ENCODE data around the gene BRSK1. TPM values are rescaled to one million over a fixed set of nuclear protein-coding genes. Genes with fewer than 3 reads are reported as not detected.

The BRSK1 gene
- 2.9 to 4.1 TPM (median 3.0 TPM) in 5 replicates for total RNA-seq (2022; extraction: Qiagen RNA extraction)

DNA sequence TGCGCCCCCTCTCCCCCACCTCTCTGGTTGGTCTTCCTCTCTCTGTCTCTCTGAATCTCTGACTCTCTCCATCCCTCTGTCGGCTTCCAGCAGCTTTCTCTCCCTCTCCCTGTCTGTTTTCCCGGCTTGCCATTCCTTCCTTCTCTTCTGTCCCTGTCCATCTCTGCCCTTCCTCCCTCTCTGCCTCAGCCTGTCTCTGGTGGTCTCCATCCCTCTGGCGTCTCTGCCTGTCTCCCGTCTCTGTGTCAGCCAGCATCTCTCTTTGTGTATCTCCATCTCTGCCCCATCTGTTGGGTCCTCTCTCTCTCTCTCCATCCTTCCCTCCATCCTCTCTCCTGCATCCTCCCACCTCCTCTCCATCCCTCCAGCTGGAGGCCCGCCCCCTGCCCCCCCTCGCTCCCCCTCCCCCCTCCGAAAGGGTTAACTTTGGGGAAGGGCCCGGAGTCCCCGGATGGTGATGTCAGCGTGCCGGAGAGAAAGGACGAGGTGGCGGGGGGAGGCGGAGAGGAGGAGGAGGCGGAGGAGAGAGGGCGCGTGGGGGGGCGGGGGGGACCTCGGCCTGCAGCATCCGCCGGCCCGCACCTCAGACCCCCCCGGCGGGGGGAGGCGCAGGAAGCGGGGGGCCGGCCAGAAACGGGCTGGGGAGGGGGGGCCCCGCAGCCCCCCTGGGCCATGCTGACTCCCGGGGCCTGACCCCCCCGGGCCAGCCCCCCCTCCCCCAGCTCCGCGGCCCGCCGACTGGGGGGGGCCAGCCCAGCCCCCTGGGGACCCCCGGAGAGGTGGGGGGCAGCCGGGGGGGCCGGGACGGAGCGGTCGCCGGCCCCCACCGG, at the start of gene BRSK1:
BRSK1 (plus strand) TSS at position 450 of the 830 bp plus-strand sequence. CDS start 446 bp downstream, outside the sequence.

DNA sequence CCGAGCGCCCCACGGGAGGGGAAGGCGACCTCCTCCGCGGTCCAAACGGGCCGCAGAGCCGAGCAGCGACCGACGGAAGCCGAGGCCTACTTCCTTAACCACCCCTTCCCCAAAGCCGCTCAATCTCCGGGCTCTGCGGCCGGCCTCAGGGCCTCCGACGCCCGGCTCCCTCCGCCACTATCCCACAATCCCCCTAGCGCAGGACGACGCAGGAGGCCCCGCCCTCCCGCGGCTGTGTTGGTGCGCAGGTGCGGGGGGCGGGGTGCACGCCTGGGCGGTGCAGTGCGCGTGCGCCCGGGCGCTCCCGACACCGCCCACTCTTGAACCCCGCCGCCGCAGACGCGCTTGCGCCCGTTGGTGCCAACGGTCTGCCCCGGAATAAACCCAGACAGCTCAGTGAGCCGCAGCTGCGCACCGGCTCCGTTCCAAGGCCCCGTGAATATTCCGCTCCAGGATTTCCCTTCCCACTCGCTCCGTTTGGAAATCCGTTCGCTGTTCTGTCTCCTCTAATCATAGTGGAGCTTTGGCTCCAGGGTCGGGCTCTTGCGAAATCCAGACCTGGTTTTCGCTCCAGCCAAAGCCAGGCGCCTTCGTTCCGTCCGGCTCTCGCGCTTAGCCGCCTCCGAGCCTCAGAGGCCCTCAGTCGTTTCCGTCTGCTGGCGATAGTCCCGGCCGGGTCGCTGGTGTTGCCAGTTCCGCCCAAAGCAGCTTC, 24.8 kb upstream of the BRSK1 start, which contains the start of gene PPP6R1:
PPP6R1 (minus strand) TSS at position 190 of the 712 bp plus-strand sequence. CDS start 11,914 bp downstream, outside the sequence.

GRCh38 chr19:55279770-55280643, 3.8 kb upstream of the BRSK1 start, which contains the start of gene HSPBP1:
HSPBP1 (minus strand) TSS chr19:55280110; CDS start chr19:55279608, 502 bp downstream.

GRCh38 chr19:55325172-55325571, 41.4 kb downstream of the BRSK1 start, which contains the start of gene TMEM150B:
TMEM150B (minus strand) TSS chr19:55325341; CDS start chr19:55321036, 4,305 bp downstream.

GRCh38 chr19:55339105-55339888, 55.5 kb downstream of the BRSK1 start, which contains the start of gene KMT5C:
KMT5C (plus strand) TSS chr19:55339876; CDS start chr19:55341937, 2,061 bp downstream.

DNA sequence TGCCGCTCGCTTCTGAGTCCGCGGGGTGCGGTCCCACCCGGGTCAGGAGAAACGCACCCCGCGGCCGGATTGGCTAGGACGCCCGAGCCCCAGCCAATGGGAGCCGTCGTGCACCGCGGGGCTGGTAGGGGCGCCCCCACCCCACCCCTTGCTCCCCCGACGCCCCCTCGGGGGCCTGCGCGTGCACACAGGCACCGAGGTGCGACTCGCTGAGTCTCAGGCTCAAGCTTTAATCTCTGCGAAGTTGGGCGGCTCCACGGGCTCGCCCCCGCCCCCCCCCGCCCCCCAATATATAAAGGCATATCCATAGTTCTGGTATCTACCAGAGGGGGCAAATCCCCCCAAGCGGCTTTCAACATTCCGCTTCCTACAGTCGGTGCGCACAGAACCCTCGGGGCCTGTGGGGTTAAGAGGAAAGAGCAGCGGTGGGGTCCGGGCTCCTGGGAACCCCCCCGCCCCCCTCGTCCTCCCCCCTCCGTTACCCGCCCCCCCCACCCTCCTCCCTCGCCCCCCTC, 71.0 kb downstream of the BRSK1 start, which contains the start of gene COX6B2:
COX6B2 (minus strand) TSS at position 22 of the 515 bp plus-strand sequence. CDS start 198 bp downstream, outside the sequence.

Other genes starting within 250 kb of the BRSK1 start
- 0.15 to 0.24 TPM (median 0.19 TPM) in 4 of 5 replicates, not detected in the other for gene GP6, start 245.7 kb upstream of the BRSK1 start, total RNA-seq (2022; extraction: Qiagen RNA extraction)
- gene RDH13, start 220.8 kb upstream of the BRSK1 start, total RNA-seq (2022; extraction: Qiagen RNA extraction) = 15.8 to 31.4 TPM (median 20.9 TPM) in 5 replicates
- gene EPS8L1, start 208.1 kb upstream of the BRSK1 start, total RNA-seq (2022; extraction: Qiagen RNA extraction) = 3.4 to 7.4 TPM (median 6.3 TPM) in 5 replicates
- gene PPP1R12C, start 166.4 kb upstream of the BRSK1 start, total RNA-seq (2022; extraction: Qiagen RNA extraction) = 55.7 to 98.5 TPM (median 82.8 TPM) in 5 replicates
- gene TNNT1, start 134.8 kb upstream of the BRSK1 start, total RNA-seq (2022; extraction: Qiagen RNA extraction) = 107 to 150 TPM (median 135 TPM) in 5 replicates
- gene TNNI3, start 126.3 kb upstream of the BRSK1 start, total RNA-seq (2022; extraction: Qiagen RNA extraction) = 6.4 to 8.9 TPM (median 7.9 TPM) in 5 replicates
- gene DNAAF3, start 117.4 kb upstream of the BRSK1 start, total RNA-seq (2022; extraction: Qiagen RNA extraction) = 3.6 to 6.9 TPM (median 5.8 TPM) in 5 replicates
- gene SYT5, start 103.7 kb upstream of the BRSK1 start, total RNA-seq (2022; extraction: Qiagen RNA extraction) = 3.0 to 6.1 TPM (median 4.4 TPM) in 5 replicates
- gene PTPRH, start 74.5 kb upstream of the BRSK1 start, total RNA-seq (2022; extraction: Qiagen RNA extraction) = 3.5 to 6.0 TPM (median 5.0 TPM) in 5 replicates
- gene TMEM86B, start 55.2 kb upstream of the BRSK1 start, total RNA-seq (2022; extraction: Qiagen RNA extraction) = 3.1 to 5.4 TPM (median 3.9 TPM) in 5 replicates
- gene PPP6R1, start 25.0 kb upstream of the BRSK1 start, total RNA-seq (2022; extraction: Qiagen RNA extraction) = 81.0 to 117 TPM (median 113 TPM) in 5 replicates
- 118 to 150 TPM (median 135 TPM) in 5 replicates for gene HSPBP1, start 3.9 kb upstream of the BRSK1 start, total RNA-seq (2022; extraction: Qiagen RNA extraction)
- not detected in 5 replicates for gene TMEM150B, start 41.3 kb downstream of the BRSK1 start, total RNA-seq (2022; extraction: Qiagen RNA extraction)
- gene KMT5C, start 55.9 kb downstream of the BRSK1 start, total RNA-seq (2022; extraction: Qiagen RNA extraction) = 3.6 to 8.3 TPM (median 6.7 TPM) in 5 replicates
- gene COX6B2, start 70.7 kb downstream of the BRSK1 start, total RNA-seq (2022; extraction: Qiagen RNA extraction) = 0.33 to 4.4 TPM (median 1.0 TPM) in 5 replicates
- gene GARIN5B, start 79.3 kb downstream of the BRSK1 start, total RNA-seq (2022; extraction: Qiagen RNA extraction) = 0.05 to 0.22 TPM (median 0.08 TPM) in 5 replicates
- gene IL11, start 86.5 kb downstream of the BRSK1 start, total RNA-seq (2022; extraction: Qiagen RNA extraction) = 16.3 to 22.0 TPM (median 18.1 TPM) in 5 replicates
- gene TMEM190, start 92.8 kb downstream of the BRSK1 start, total RNA-seq (2022; extraction: Qiagen RNA extraction) = 1.1 to 2.4 TPM (median 1.5 TPM) in 5 replicates
- gene TMEM238, start 100.3 kb downstream of the BRSK1 start, total RNA-seq (2022; extraction: Qiagen RNA extraction) = 2.5 to 10.7 TPM (median 9.7 TPM) in 5 replicates
- gene RPL28, start 101.9 kb downstream of the BRSK1 start, total RNA-seq (2022; extraction: Qiagen RNA extraction) = 2,416 to 3,186 TPM (median 2,701 TPM) in 5 replicates
- gene UBE2S, start 123.8 kb downstream of the BRSK1 start, total RNA-seq (2022; extraction: Qiagen RNA extraction) = 282 to 492 TPM (median 445 TPM) in 5 replicates
- gene SHISA7, start 159.3 kb downstream of the BRSK1 start, total RNA-seq (2022; extraction: Qiagen RNA extraction) = not detected in 5 replicates
- gene ISOC2, start 177.6 kb downstream of the BRSK1 start, total RNA-seq (2022; extraction: Qiagen RNA extraction) = 54.7 to 59.3 TPM (median 58.4 TPM) in 5 replicates
- not detected in 5 replicates for gene C19orf85, start 180.8 kb downstream of the BRSK1 start, total RNA-seq (2022; extraction: Qiagen RNA extraction)
- gene ZNF628, start 192.6 kb downstream of the BRSK1 start, total RNA-seq (2022; extraction: Qiagen RNA extraction) = 2.9 to 8.5 TPM (median 5.4 TPM) in 5 replicates
- 31.7 to 58.5 TPM (median 52.9 TPM) in 5 replicates for gene NAT14, start 201.2 kb downstream of the BRSK1 start, total RNA-seq (2022; extraction: Qiagen RNA extraction)
- 0.53 to 0.93 TPM (median 0.61 TPM) in 5 replicates for gene SSC5D, start 204.4 kb downstream of the BRSK1 start, total RNA-seq (2022; extraction: Qiagen RNA extraction)

Data from A549 treated with Mapracorat at 1 μM for 4 hours (cell line).